ENCODE measurements around the gene ANKS3.

Gene ANKS3

DNA sequence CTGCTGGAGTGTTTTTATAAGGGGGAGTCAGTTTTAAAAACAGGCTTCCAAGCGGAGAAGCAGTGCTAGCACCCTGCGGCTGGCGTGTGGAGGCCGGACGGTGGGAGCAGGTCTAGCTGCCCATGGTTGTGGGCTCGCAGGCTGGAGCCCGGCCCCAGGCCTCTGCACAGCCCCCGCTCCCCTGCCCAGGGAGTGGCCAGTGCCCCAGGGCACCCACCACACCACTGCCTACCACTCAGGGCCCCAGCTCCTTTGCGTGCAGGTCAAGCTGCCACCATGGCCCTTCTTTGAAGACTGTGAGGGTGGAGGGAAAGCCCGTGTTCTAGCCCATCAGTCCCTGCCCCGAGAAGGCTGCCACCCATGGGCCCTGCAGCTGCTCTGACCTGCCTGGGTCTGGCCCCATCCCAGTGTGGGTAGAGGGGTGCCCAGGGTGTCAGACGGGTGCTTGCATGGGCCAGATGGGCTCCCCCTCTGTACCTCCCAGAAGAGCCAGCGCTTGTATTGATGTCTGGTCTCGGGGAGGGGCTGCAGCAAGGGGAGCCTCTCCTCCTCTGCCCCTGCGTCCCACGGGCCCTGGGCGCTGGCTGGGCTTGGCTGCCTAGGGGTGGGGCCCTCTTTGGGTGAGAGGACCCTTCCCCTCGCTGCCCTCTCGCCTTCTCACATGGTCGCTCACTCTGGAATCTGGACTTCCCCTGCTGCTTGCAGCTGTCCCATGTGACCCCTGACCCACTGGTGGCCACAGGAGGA is 42.2 kb downstream of the ANKS3 start:
- TF ChIP-seq, protein P1, sequence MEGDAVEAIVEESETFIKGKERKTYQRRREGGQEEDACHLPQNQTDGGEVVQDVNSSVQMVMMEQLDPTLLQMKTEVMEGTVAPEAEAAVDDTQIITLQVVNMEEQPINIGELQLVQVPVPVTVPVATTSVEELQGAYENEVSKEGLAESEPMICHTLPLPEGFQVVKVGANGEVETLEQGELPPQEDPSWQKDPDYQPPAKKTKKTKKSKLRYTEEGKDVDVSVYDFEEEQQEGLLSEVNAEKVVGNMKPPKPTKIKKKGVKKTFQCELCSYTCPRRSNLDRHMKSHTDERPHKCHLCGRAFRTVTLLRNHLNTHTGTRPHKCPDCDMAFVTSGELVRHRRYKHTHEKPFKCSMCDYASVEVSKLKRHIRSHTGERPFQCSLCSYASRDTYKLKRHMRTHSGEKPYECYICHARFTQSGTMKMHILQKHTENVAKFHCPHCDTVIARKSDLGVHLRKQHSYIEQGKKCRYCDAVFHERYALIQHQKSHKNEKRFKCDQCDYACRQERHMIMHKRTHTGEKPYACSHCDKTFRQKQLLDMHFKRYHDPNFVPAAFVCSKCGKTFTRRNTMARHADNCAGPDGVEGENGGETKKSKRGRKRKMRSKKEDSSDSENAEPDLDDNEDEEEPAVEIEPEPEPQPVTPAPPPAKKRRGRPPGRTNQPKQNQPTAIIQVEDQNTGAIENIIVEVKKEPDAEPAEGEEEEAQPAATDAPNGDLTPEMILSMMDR (IDR thresholded peaks at IDR 0.05; ENCODE audit: low read depth, low read length) = no peak
- H3K4me3 ChIP-seq (ENCODE audit: low read depth, low read length) = no peak overlapping the region

DNA sequence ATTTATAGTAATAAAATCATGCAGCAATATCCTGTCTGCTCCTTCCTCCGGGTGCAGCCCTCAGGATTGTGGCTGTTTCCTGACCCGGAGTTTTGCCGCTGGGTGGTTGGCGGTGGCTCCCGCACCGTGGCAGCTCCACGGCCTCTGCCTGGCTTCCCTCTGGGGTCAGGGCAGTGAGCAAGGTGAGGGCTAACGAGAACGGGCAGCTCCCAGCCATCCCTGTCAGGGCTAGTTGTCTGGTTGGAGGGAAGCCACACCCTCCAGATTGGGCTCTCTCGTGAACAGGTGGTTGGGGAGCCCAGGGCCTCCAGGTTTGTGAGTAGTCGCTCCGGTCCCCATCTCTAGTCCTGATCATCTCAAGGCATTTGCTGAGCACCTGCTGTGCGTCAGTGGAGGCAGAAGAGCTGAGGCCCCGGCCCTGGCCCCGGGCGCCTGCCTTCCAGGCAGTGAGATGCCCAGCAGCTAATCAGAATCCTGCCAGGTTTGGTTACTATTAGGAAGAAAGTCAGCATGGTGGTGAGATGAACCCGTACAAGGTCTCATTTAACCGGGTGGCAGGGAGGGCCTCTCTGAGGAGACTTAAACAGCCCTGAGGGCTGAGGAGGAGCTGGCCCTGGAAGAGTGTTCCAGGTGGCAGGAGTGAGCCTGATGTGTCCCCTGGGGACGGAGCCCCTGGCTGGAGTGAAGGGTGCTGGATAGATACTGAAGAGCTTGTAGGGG is 43.0 kb downstream of the ANKS3 start:
- TF ChIP-seq, protein P1 (IDR thresholded peaks at IDR 0.05; ENCODE audit: low read depth, low read length) = no peak
- H3K4me3 ChIP-seq (ENCODE audit: low read depth, low read length) = no peak overlapping the region

DNA sequence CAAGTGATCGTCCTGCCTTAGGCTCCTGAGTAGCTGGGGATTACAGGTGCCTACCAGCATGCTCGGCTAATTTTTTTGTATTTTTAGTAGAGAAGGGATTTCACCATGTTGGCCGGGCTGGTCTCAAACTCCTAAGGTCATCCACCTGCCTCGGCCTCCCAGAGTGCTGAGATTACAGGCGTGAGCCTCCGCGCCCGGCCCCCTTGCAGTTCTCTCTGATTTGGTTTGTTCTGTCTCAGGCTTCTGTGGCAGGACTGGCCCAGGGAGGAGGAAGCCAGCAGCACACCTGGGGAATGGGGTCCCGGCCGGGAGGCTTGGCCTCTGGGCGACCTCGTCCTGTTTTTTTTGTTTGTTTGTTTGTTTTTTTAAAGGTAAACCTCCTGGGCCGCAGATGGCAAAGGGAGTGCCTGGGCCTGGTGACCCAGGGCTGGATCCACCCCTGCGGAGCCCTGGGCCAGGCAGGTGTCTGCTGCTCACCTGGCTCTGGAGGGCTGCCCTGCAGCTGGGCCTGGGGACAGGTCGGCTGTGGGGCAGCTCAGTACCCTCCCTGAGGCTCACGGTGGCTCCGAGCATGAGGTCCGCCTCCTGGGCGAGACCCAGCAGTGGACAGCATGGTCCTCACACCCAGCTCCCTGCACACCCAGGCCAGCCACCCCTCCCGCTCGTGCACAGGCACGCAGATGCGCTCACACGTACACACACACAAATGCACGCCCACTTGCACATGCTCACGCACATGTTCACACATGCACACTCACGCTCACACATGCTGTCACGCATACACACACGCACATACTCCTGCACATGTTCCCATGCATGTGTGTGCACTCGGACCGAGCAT is 44.0 kb downstream of the ANKS3 start:
- H3K4me3 ChIP-seq (ENCODE audit: low read depth, low read length) = no peak overlapping the region
- TF ChIP-seq, protein P1 (IDR thresholded peaks at IDR 0.05; ENCODE audit: low read depth, low read length) = no peak

DNA sequence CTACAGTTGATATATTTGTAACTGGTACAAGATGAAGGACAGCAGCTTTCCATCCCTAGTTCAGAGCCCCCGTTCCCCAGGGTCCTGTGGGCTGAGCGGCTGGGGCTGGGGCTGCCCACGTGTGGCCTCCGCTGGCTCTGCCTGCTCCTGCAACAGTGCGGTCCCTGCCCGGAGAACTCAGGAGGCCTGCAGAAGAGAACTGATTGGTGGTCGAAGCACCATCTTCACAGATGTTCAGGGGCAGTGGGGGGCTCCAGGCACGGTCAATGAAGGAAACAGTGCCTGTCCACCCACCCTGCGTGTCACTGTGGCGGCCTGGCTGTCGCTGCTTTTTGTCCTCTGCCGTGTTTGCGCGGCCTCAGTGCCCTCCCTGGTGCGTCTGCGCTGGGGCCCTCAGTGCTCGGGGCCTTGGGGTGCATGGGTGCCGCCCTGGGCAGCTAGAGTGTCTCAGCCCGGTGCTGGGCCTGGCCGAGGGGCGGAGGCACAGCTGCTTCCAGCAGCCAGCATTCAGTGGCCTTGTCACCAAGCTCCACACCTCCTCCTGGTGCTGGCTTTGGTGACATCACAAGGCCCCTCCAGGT is 44.9 kb downstream of the ANKS3 start:
- H3K4me3 ChIP-seq (ENCODE audit: low read depth, low read length) = no peak overlapping the region
- TF ChIP-seq, protein P1 (IDR thresholded peaks at IDR 0.05; ENCODE audit: low read depth, low read length) = no peak

DNA sequence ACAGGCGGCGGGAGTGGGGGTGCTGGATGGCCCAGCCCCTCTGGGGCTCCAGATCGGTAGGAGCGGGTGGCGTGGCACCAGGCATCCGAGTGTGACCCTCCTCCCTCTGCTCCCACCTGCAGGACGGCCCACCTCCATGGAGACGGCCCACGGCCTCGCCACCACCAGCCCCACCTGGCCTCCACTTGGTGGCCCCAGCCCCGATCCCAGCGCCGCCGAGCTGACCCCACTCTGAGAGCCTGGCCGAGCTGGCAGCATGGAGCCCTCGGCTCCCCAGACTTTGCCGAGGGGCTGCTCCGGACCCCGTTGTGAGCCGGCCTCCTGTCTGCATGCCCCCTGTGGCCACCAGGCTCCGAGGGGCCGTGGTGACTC is 45.4 kb downstream of the ANKS3 start:
- no peak overlapping the region for H3K4me3 ChIP-seq (ENCODE audit: low read depth, low read length)
- TF ChIP-seq, protein P1 (IDR thresholded peaks at IDR 0.05; ENCODE audit: low read depth, low read length) = no peak

DNA sequence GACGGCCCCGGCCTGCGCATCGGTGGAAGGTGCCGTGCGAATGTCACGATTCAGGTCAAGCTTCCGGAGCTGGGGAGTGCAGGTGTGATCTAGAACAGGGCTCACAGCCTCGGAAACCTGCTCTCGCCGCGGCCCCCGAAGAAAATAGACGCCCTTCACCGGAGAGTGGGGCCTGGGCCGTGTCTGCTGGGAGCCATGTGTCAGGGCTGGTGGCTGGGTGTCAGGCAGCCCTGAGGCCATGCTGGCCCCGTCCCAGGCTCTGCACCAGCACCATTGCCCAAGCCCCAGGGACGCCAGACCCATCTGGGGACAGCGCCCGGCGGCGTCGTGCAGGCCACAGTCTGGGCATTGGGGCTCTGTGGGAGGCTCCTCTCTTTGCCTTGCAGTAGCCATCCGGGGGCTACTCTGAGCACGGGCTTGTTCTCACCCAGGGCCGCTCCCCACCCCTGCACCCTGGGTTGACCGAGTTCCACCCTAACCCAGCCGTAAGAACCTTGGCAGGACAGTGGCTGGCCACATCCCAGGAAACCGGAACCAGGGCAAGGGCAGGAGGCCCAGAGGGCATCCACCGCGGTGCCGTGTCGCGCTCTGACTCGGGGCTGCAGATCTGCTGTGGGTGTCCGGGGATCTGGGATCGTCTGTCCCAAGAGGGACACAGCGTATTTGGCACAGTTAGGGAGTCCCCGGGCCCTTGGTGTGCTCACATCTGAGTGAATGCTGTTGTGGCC is 46.0 kb downstream of the ANKS3 start:
- H3K4me3 ChIP-seq (ENCODE audit: low read depth, low read length) = no peak overlapping the region
- TF ChIP-seq, protein P1 (IDR thresholded peaks at IDR 0.05; ENCODE audit: low read depth, low read length) = no peak
